Left ventricle myocardium inferior (tissue), 1 donor: Measurements from ENCODE around the gene THAP11. TPM values are rescaled to one million over a fixed set of nuclear protein-coding genes. Genes with fewer than 3 reads are reported as not detected.

Source experiments
- DNase-seq: peaks from one replicate; pipeline ENCODE4 v3.0.0-alpha.2; 2020
- H3K27ac ChIP-seq: fragments of 200-600 bp; replicated peaks from 2 replicates; pipeline ENCODE4 v1.8.0; 2021
- H3K27me3 ChIP-seq: fragments of 200-600 bp; 2 replicates; pipeline ENCODE4 v1.8.0; 2021; ENCODE audit warnings: low read depth
- H3K36me3 ChIP-seq: fragments of 200-600 bp; 2 replicates; pipeline ENCODE4 v1.8.0; 2021
- H3K4me1 ChIP-seq: fragments of 200-600 bp; 2 replicates; pipeline ENCODE4 v1.8.0; 2021
- H3K4me3 ChIP-seq: fragments of 200-600 bp; 2 replicates; pipeline ENCODE4 v1.8.0; 2021; ENCODE audit warnings: mild to moderate bottlenecking, moderate library complexity
- H3K9me3 ChIP-seq: fragments of 200-600 bp; replicated peaks from 2 replicates; pipeline ENCODE4 v1.8.0; 2021
- intact Hi-C: fragments of 100-400 bp; cut with micrococcal nuclease; formaldehyde crosslinking; loops from one replicate; pipeline ENCODE4 v1.11.0; 2022
- total RNA-seq: library from RNA; stranded (reverse); fragmentation: NEBNext Ultra II Directional; extraction: Animal tissue kit (Norgen Biotek cat#: 25700); gene quantifications from one replicate; pipeline ENCODE4 v1.2.1, GENCODE V29; 2021
- TF ChIP-seq, protein P1 (sequence below): fragments of 200-600 bp; IDR thresholded peaks from 2 replicates; pipeline ENCODE4 v1.8.0; 2021; ENCODE audit warnings: antibody characterized with exemption, mild to moderate bottlenecking, borderline replicate concordance
- donor health status: DM: no; HTN: yes; CAD: no; lungs with severe emphysema.

The THAP11 gene
- total RNA-seq, 1 donor from 2014 or later: 31.4 TPM

DNA sequence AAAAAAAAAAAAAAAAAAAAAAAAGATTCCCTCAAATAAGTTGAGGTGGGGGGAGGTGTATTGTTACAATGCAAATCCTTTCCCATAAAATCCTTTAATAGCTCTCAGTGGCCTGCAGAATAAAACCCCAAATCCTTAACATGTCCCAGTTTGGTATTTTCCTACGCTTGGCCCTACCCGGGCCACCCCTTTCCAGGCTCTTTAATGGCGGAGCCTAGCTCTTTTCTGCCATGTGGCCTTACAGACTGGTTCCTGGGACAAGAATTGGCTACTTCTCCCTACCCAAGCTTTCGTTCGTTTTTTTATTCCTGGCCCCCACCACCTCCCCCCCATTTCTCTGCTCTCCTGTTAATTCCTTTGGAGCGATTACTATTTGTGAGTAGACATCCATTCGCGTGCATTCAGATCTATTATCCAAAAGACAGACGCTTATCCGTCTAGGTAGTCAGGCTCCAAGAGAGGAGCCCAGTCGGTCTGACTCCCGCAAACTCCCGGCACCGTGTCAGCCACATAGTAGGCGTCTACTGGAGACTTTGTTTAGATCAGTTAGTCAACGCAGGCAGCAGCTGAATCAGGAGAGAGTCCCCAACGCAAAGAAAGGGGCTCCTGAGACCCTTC lies 813 bp upstream of the THAP11 start:
- Histone ChIP-seq H3K4me1 (peaks cover 46% of the 10 kb centered on the region), H3K36me3 (peaks cover 4% of the 10 kb centered on the region), H3K9me3 (no peaks in the 10 kb centered on the region), H3K4me3 (peak overlapping the region; percentile 82), H3K27me3 (no peaks in the 10 kb centered on the region), H3K27ac (peak overlapping the region; percentile 99)
- TF ChIP-seq, protein P1, sequence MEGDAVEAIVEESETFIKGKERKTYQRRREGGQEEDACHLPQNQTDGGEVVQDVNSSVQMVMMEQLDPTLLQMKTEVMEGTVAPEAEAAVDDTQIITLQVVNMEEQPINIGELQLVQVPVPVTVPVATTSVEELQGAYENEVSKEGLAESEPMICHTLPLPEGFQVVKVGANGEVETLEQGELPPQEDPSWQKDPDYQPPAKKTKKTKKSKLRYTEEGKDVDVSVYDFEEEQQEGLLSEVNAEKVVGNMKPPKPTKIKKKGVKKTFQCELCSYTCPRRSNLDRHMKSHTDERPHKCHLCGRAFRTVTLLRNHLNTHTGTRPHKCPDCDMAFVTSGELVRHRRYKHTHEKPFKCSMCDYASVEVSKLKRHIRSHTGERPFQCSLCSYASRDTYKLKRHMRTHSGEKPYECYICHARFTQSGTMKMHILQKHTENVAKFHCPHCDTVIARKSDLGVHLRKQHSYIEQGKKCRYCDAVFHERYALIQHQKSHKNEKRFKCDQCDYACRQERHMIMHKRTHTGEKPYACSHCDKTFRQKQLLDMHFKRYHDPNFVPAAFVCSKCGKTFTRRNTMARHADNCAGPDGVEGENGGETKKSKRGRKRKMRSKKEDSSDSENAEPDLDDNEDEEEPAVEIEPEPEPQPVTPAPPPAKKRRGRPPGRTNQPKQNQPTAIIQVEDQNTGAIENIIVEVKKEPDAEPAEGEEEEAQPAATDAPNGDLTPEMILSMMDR: no peak
- intact Hi-C loops: no loop called here
- no peak for DNase-seq

DNA sequence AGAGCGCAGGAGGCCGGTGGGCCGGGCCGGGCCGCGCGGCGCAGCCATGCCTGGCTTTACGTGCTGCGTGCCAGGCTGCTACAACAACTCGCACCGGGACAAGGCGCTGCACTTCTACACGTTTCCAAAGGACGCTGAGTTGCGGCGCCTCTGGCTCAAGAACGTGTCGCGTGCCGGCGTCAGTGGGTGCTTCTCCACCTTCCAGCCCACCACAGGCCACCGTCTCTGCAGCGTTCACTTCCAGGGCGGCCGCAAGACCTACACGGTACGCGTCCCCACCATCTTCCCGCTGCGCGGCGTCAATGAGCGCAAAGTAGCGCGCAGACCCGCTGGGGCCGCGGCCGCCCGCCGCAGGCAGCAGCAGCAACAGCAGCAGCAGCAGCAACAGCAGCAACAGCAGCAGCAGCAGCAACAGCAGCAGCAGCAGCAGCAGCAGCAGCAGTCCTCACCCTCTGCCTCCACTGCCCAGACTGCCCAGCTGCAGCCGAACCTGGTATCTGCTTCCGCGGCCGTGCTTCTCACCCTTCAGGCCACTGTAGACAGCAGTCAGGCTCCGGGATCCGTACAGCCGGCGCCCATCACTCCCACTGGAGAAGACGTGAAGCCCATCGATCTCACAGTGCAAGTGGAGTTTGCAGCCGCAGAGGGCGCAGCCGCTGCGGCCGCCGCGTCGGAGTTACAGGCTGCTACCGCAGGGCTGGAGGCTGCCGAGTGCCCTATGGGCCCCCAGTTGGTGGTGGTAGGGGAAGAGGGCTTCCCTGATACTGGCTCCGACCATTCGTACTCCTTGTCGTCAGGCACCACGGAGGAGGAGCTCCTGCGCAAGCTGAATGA lies 606 bp downstream of the THAP11 start:
- no peaks in the 10 kb centered on the region for H3K9me3 ChIP-seq
- peaks cover 57% of the 10 kb centered on the region for H3K4me1 ChIP-seq
- peak overlapping the region; percentile 99 for H3K27ac ChIP-seq
- H3K36me3 ChIP-seq: peaks cover 4% of the 10 kb centered on the region
- H3K27me3 ChIP-seq: no peaks in the 10 kb centered on the region
- DNase-seq: peak; percentile 65
- TF ChIP-seq, protein P1: peak; percentile 40
- peak overlapping the region; percentile 82 for H3K4me3 ChIP-seq
- intact Hi-C loops: no loop called here

DNA sequence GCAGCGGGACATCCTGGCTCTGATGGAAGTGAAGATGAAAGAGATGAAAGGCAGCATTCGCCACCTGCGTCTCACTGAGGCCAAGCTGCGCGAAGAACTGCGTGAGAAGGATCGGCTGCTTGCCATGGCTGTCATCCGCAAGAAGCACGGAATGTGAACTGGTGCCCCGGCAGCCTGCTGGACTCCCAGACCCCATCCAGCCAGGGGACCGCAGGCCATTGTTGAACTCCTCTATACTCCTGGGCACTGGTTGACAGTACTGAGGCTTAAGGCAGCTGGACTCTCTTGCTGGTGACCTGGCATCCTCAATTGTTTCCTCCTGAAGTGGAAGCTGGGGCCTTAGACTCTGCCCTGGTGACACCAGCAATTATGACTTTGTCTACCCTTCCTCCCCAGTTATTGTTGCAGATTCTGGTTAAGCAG lies 1.2 kb downstream of the THAP11 start:
- H3K27ac ChIP-seq: peak overlapping the region; percentile 99
- intact Hi-C loops: no loop called here
- no peak for DNase-seq
- H3K9me3 ChIP-seq: no peaks in the 10 kb centered on the region
- no peaks in the 10 kb centered on the region for H3K27me3 ChIP-seq
- H3K36me3 ChIP-seq: peaks cover 4% of the 10 kb centered on the region
- H3K4me1 ChIP-seq: peaks cover 63% of the 10 kb centered on the region
- TF ChIP-seq, protein P1: no peak
- H3K4me3 ChIP-seq: peak overlapping the region; percentile 82

DNA sequence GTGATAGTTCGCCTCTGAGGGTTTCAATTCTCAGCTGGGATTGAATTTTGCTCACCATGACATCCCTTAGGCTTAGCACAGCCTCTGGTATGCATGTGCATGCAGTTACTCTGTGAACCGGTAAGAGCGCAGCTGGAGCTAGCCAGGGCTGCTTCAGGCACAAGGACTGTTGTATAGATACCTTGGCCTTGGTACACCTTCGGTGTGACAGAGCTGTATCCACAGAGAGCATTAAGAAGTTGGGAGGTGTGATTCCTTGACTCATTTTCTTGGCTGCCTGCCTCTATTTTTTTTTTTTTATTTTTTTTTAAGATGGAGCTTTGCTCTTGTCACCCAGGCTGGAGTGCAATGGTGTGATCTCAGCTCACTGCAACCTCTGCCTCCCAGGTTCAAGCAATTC lies 2.4 kb downstream of the THAP11 start:
- Histone ChIP-seq H3K4me1 (peaks cover 75% of the 10 kb centered on the region), H3K27me3 (no peaks in the 10 kb centered on the region), H3K27ac (peak overlapping the region; percentile 99), H3K36me3 (peaks cover 4% of the 10 kb centered on the region), H3K4me3 (peak overlapping the region; percentile 82), H3K9me3 (no peaks in the 10 kb centered on the region)
- intact Hi-C loops: no loop called here
- TF ChIP-seq, protein P1: peak; percentile 21
- no peak for DNase-seq

DNA sequence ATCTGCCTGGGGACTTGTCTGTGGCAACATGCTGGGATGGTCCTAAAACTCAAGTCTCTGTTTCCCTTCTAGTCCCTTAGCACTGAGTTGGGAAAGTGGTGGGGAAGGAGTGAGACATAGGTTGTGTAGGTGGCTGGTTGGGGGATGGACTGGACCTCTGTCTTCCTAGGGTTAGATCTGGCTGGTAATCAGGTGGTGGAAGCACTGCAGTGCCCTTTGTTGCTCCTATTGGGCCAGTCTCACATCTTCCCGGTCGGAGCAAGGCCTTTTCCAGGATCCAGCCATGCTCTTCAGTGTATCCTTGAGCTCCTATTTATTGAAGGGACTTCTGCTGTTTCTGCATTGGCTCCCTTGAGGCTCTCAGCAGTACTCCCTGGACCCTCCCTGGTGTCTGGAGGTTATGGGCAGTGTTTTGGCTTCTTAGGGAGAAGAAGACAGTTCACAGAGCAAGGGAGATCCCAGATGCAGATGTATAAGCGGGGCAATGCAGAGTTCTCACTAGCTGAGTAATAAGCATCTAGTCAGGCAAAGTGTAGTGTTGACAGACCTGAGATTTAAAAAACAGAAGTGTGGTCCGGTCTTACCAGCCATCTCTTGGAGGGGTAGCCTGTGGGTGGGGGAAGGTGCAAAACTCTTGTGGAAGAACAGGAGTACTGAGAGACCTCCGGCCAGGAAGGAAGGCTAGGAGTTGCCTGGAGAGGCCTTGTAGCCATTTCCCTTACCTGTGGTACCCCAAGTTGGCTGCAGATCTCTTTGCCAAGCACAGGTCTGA lies 3.4 kb downstream of the THAP11 start:
- intact Hi-C loops: no loop called here
- H3K27me3 ChIP-seq: no peaks in the 10 kb centered on the region
- TF ChIP-seq, protein P1: no peak
- DNase-seq: no peak
- H3K36me3 ChIP-seq: peaks cover 4% of the 10 kb centered on the region
- H3K4me1 ChIP-seq: peaks cover 76% of the 10 kb centered on the region
- peak overlapping the region; percentile 82 for H3K4me3 ChIP-seq
- peak overlapping the region; percentile 99 for H3K27ac ChIP-seq
- H3K9me3 ChIP-seq: no peaks in the 10 kb centered on the region
